Keratinocyte (primary cell): ENCODE measurements around the gene ALDH1L1. TPM values are rescaled to one million over a fixed set of nuclear protein-coding genes. Genes with fewer than 3 reads are reported as not detected.

ENCODE experiments used
- DNase-seq: peaks from one replicate; pipeline ENCODE4 v3.0.0-alpha.2; 2011; ENCODE audit warnings: low read depth, missing footprints, low spot score
- FAIRE-seq: peaks from 2 replicates; lab custom pipeline; 2011; peaks lifted over from hg19 to GRCh38; lab: Jason Lieb, UNC
- H2AFZ ChIP-seq: 2 replicates; pipeline ENCODE4 v1.6.0; 2012; ENCODE audit warnings: low read length, control low read depth, inconsistent platforms; ENCODE audit not compliant: control insufficient read depth
- H3K27ac ChIP-seq: 2 replicates; pipeline ENCODE4 v1.5.1; 2011; ENCODE audit warnings: low read length; ENCODE audit not compliant: control insufficient read depth, insufficient read depth
- H3K27me3 ChIP-seq: 3 replicates; pipeline ENCODE4 v1.6.0; 2011; ENCODE audit warnings: low read length; ENCODE audit not compliant: control insufficient read depth, insufficient read depth; ENCODE audit errors: extremely low read depth
- H3K36me3 ChIP-seq, 2 experiments: 2 replicates in 1 of 2; 3 replicates in 1 of 2; pipeline ENCODE4 v1.5.1; 2011; ENCODE audit warnings: low read length in 2 of 2, mild to moderate bottlenecking in 1 of 2; ENCODE audit not compliant: control insufficient read depth in 2 of 2, insufficient read depth in 2 of 2; ENCODE audit errors: extremely low read depth in 1 of 2
- H3K4me1 ChIP-seq: 3 replicates; pipeline ENCODE4 v1.5.1; 2011; ENCODE audit warnings: low read length; ENCODE audit not compliant: control insufficient read depth, insufficient read depth; ENCODE audit errors: extremely low read depth
- H3K4me2 ChIP-seq: 3 replicates; pipeline ENCODE4 v1.6.0; 2011; ENCODE audit warnings: low read depth, low read length; ENCODE audit not compliant: control insufficient read depth, insufficient read depth; ENCODE audit errors: extremely low read depth
- H3K4me3 ChIP-seq, 3 experiments: fragments of 200-600 bp in 1 of 3; sonication (generic) in 1 of 3; 2 replicates in 2 of 3; 3 replicates in 1 of 3; pipeline ENCODE4 v1.5.1; 2011 to 2016; ENCODE audit warnings: low read length in 3 of 3, mild to moderate bottlenecking in 3 of 3, control low read depth in 2 of 3, inconsistent platforms in 1 of 3, low read depth in 1 of 3, mixed read lengths in 1 of 3, mixed run types in 1 of 3, moderate library complexity in 1 of 3; ENCODE audit not compliant: control insufficient read depth in 2 of 3, insufficient read depth in 2 of 3; ENCODE audit errors: extremely low read depth in 1 of 3
- H3K79me2 ChIP-seq: 2 replicates; pipeline ENCODE4 v1.6.0; 2012; ENCODE audit warnings: low read length; ENCODE audit not compliant: control insufficient read depth, insufficient read depth
- H3K9ac ChIP-seq: 3 replicates; pipeline ENCODE4 v1.6.0; 2011; ENCODE audit warnings: low read length; ENCODE audit not compliant: control insufficient read depth, insufficient read depth; ENCODE audit errors: extremely low read depth
- H3K9me1 ChIP-seq: 3 replicates; pipeline ENCODE4 v1.6.0; 2011; ENCODE audit warnings: low read length; ENCODE audit not compliant: control insufficient read depth, insufficient read depth; ENCODE audit errors: extremely low read depth
- H3K9me3 ChIP-seq: 2 replicates; pipeline ENCODE4 v1.5.1; 2012; ENCODE audit warnings: low read depth, low read length; ENCODE audit not compliant: control insufficient read depth
- H4K20me1 ChIP-seq: 3 replicates; pipeline ENCODE4 v1.6.0; 2011; ENCODE audit warnings: low read length; ENCODE audit not compliant: control insufficient read depth, insufficient read depth; ENCODE audit errors: extremely low read depth
- CTCF ChIP-seq, 3 experiments: IDR thresholded peaks in 1 of 3; conservative IDR thresholded peaks in 1 of 3; optimal IDR thresholded peaks in 1 of 3; 2 replicates in 2 of 3; 3 replicates in 1 of 3; pipeline versions ENCODE3 to v1.5.1; 2011; ENCODE audit warnings: low read length in 3 of 3, mild to moderate bottlenecking in 3 of 3, moderate library complexity in 2 of 3, control low read depth in 1 of 3, inconsistent platforms in 1 of 3; ENCODE audit not compliant: insufficient read depth in 2 of 3; ENCODE audit errors: extremely low read depth in 1 of 3
- EZH2 ChIP-seq: IDR thresholded peaks from one replicate; pipeline ENCODE4 v1.6.1; 2012; ENCODE audit warnings: inconsistent platforms, mild to moderate bottlenecking, low read length, moderate library complexity
- dilution Hi-C: fragments of 300-500 bp; cut with MboI; formaldehyde crosslinking; loops from one replicate; pipeline ENCODE4 v1.7.0; 2020; ENCODE audit warnings: low sequenced_read_pairs; ENCODE audit not compliant: extremely low pct_ligation_motif_present
- polyA plus RNA-seq, 5 experiments: library from polyadenylated mRNA; depleted of rRNA in 3 of 5; stranded (reverse) in 3 of 5; stranded (forward) in 1 of 5; unstranded in 1 of 5; fragments of >200 nt; gene quantifications; 1 replicate in 1 of 5; 2 replicates in 3 of 5; 3 replicates in 1 of 5; pipeline versions ENCODE4 v1.2.1 to v1.2.3, GENCODE V29; 2011 to 2012; ENCODE audit warnings: missing spikeins in 2 of 5, low read depth in 1 of 5, low replicate concordance in 1 of 5

ALDH1L1 gene
- polyA plus RNA-seq, 1 donor (not counting 4 experiments of a cell fraction or from before 2014, with no cell fraction given) = 0.35 TPM

- Histone ChIP-seq H3K79me2 (no peaks in the 10 kb centered on the region), H3K36me3 (no peaks in the 10 kb centered on the region), H3K9me3 (no peaks in the 10 kb centered on the region), H3K4me2 (no peak overlapping the region), H3K4me1 (no peaks in the 10 kb centered on the region), H4K20me1 (no peaks in the 10 kb centered on the region), H2AFZ (no peak overlapping the region), H3K9me1 (no peaks in the 10 kb centered on the region), H3K9ac (no peak overlapping the region), H3K27ac (no peak overlapping the region), H3K27me3 (no peaks in the 10 kb centered on the region), H3K4me3 (no peak overlapping the region)
- TF ChIP-seq EZH2 (no peak), CTCF (optimal IDR thresholded peaks at IDR 0.05 in 1 of 3, IDR thresholded peaks at IDR 0.05 in 1 of 3, conservative IDR thresholded peaks at IDR 0.05 in 1 of 3; ENCODE audit: extremely low read depth in 1 of 3, insufficient read depth in 2 of 3, low read length in 3 of 3) (no peak)
- dilution Hi-C loops = no loop called here
- DNase-seq (no peak), FAIRE-seq (no peak)
Measured at GRCh38 chr3:126200534-126200933, 20.1 kb upstream of the ALDH1L1 start.

- Histone ChIP-seq H3K4me1 (no peaks in the 10 kb centered on the region), H3K4me2 (no peak overlapping the region), H3K79me2 (no peaks in the 10 kb centered on the region), H3K9ac (no peak overlapping the region), H2AFZ (no peak overlapping the region), H4K20me1 (no peaks in the 10 kb centered on the region), H3K9me1 (no peaks in the 10 kb centered on the region), H3K4me3 (no peak overlapping the region), H3K27me3 (no peaks in the 10 kb centered on the region), H3K36me3 (no peaks in the 10 kb centered on the region), H3K27ac (no peak overlapping the region), H3K9me3 (no peaks in the 10 kb centered on the region)
- TF ChIP-seq EZH2 = no peak
- no peak for TF ChIP-seq CTCF (optimal IDR thresholded peaks at IDR 0.05 in 1 of 3, IDR thresholded peaks at IDR 0.05 in 1 of 3, conservative IDR thresholded peaks at IDR 0.05 in 1 of 3; ENCODE audit: extremely low read depth in 1 of 3, insufficient read depth in 2 of 3, low read length in 3 of 3)
- DNase-seq (no peak), FAIRE-seq (no peak)
- dilution Hi-C loops = no loop called here
Measured at GRCh38 chr3:126199256-126199655, 18.9 kb upstream of the ALDH1L1 start.
